CD4-positive, alpha-beta T cell treated with Interleukin-6 at 100 ng/mL for 8 hours (primary cell): ENCODE results near the gene SPSB4.
"Not testable (repeated sequence)": the region's sequence is repeated elsewhere in the genome, so short reads cannot be mapped to it uniquely, and the experiment has no call there.

ENCODE experiments used
- DNase-seq: peaks from one replicate; pipeline ENCODE4 v3.0.0-alpha.2; 2020; ENCODE audit warnings: mixed read lengths, low spot score

Gene SPSB4

DNA sequence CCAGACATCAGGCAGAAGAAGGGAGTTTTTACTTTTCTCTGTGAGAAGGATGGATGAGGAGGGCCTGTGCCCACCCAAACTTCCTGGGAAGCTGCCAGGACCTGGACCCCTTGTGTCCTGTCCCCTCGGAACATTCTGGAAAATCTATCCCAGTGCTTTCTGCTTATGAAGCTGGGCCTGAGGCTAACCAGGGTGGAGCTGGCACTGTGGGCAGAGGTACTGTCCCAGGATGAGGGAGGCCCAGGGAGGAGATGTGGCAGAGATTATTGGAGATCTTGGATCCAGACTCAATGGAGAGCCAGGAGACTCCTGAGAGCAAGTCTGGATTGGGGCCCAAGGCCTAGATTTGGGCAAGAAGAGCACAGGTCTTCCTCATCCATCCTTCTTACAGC, 44.4 kb downstream of the SPSB4 start:
- no peak for DNase-seq

- no peak for DNase-seq
These were observed 45.0 kb downstream of the SPSB4 start for GRCh38 chr3:141096164-141096563.

GRCh38 chr3:141096981-141097380, 45.8 kb downstream of the SPSB4 start:
- DNase-seq: no peak

- DNase-seq: no peak
These were observed 49.0 kb downstream of the SPSB4 start for GRCh38 chr3:141100112-141100511.

DNA sequence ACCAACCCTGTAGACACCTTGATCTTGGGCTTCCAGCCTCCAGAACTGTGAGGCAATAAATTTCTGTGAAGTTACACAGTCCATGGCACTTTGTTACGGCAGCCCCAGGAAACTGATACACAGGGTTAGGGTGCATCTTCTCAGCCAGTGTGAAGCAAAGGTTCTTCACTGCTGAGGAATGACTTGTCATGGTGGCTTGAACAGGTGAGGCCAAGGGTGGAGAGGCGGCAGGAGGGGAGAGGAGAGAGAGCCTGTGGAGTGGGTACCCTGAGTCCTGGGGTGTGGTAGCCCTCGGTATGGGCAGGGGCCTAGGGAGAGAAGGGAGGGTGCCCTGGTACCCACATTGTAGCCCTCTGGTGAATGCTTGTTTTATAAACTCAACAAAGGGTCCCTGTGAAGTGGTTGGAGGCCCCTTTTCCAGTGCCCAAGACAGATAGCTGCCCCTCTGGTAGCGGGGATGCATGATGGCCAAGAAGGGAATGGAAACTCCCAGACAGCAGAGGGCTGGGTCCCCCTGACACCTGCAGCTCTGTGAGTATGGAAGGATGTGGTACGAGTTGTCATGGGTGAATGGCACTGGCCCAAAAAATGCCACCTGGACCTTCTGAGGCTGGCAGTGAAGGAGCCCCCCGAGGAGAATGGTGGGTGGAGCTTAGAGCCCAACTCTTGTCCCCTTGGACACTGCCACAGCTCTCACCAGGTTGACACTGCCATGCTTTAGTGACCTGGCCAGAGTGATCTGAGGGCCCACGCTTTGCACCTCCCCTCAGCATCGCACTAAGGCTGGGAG, 49.6 kb downstream of the SPSB4 start:
- no peak for DNase-seq

DNA sequence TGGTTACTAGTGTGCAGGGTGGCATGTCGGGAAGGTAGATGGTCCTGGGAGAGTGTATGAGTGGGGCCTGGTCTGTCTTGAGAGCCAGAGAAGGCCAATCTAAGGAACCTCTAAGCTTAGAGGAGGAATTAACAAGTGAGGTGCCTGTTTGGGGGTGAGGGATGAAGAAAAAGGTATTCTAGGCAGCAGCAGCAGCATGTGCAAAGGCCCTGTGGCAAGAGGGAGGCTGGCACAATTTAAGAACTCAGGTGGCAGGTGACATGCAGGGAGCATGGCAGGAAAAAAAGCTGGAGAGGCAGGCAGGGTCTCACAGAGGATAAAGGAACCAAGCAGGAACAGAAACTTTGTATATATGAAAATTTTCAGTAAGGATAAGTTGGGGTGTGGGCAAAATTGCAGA, 51.2 kb downstream of the SPSB4 start:
- DNase-seq: no peak

GRCh38 chr3:141103067-141103466, 51.9 kb downstream of the SPSB4 start:
- no peak for DNase-seq

DNA sequence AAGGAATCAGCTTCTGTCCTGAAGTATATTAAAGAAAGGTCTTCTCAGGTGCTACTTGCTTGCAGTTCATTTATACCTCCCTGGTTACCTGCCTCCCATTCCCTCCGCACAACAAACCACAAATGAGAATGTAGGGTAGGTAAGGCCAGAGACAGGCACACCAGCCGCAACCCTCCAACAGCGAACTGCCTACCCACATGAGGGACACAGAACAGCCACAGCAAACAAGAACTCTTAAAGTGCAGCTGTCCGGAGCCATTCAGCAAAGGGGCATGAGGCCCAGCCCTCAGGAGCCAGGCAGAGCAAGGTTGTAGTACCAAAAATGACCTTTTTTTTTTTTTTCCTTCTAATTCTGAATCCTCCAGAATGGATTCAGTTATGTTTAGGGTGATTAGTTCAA, 52.4 kb downstream of the SPSB4 start:
- no peak for DNase-seq

DNA sequence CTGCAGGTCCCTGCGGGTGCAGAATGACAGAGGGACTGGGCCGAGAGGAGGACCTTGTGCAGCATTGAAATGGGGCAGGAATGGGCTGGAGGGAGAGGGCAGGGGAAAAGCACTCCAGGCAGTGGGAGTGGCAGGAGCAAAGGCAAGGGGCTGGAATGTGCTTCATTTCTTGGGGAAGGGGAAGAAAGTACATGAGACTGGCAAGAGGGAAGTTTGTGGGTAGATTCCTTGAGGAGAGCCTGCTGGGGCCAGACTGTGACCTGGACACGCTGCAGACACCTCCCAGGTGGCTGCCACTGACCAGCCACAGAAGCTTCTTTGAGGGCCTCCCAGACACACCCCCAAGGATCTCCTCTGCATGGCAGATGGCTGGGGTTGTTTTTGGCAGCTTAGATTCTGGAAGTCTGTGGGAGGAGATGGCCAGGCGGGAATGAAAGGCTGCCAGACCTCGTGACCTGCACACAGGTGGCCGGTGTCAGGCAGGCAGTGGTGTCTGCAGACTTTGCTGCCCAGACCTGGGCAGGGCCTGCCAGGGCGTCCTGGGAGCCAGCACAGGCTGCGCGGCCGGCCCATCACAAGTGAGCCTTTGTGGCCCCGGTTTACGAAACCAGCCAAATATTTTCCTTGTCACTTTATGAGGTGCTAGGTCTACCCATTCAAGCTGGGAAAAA, 53.1 kb downstream of the SPSB4 start:
- no peak for DNase-seq

DNA sequence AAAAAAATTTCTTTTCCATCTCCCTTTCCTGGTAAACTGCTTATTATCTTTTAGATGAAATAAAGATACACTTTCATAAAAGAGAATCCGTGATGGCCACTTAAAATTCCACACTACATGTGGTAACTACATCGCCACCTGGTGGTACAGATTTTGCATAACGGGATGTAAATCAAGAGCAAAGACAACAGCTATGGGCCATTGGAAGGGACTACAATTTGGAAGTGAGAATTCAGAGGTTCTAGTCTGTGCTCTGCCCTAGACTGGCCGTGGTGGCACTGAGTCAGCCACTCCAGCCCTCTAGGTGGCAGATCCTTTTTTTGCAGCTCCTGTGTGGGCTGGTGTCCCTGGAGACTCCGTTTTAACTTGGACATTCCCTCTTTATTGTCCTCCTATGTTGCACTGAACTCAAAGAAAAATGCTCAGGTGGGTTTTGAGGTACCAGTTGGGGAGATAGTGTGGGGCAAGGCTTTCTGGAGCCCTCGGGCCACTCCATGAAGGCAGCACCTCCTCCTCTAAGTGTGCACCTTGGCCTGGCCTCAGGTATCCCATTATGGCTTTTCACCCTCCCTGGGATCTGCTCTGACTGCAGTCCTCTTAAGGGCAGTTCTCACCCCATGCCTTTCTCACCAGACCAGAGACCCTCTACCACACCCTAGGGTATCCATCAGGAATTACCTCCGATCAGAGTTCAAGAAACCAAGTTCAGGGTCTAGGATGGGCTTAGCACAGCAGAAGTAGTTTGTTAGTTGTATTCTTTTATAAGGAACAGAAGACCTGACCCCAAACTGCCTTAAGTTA, 54.9 kb downstream of the SPSB4 start:
- peak; percentile 52 for DNase-seq

- no peak for DNase-seq
These were observed 55.7 kb downstream of the SPSB4 start for GRCh38 chr3:141106842-141107241.

DNA sequence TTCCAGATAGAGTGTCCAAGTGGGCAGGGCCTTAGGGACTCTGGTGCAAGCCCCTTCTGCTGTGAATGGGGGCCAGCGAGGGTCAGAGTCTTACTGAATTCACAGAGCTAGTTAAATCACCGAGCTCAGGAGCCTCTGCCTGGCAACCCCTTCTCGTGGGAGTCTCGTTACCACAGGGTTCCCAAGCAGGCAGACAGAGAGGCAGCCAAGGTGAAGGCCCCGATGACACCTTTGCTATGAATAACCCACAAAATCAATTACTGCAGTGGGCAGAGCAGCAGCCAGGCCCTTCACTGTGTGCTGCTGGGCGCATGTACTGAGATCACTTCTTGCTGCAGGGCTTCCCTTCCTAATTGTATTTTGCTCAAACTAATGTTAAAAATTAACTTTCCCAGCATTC, 56.9 kb downstream of the SPSB4 start:
- DNase-seq: no peak

GRCh38 chr3:141109751-141110150, 58.6 kb downstream of the SPSB4 start:
- DNase-seq: no peak

DNA sequence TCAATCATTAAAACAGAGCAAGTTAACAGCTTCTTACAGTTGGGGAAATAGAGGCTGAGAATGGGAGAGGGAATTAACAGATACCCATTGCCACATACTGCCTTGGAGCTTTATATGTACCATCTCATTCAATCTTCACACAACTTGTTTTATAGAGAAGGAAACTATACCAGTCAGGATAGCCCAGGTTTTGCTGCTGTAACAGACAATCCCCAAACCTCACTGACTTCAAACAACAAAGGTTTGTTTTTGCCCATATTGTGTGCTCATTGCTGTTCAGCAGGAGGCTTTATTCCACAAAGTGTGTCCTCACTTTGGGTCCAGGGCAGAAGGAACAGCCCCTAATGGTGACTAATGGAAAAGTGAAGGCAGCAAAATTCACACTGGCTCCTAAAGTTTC, 59.2 kb downstream of the SPSB4 start:
- no peak for DNase-seq

DNA sequence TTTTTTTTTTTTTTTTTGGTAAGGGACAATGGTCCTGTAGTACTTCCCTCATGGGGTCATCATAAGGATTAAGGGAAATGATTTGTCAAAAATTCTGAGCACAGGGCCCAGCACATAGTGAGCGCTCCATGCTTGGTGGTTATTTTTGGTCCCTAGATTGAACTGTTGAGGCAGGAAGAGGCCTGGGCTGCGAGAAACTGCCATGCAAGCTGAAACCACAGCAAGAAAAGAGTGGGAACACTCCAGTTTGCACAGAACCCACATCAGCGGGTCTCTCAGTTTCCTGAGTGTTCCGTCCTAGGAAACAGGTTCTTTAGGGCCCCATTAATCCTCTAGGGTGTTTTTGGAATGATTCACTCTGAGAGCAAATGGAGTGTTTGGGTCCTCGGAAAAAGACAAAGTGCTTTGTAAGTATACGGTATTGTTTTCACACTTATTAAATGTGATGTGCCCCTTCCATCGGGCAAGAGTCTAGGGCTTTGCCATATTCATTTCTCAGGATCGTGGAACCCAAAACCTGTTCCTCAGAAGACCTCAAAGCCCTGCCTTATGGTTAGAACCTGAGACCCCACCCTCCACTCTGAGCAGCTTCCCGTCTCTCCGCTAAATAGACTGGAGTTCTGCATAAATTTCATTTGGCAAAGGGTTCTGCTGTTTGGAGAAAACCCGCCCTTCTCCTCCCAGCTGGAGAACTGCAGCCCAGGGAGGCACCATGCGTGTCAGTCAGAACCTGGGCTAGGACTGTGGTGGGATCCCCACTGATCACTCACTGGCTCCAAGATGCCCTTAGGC, 60.4 kb downstream of the SPSB4 start:
- DNase-seq: no peak

GRCh38 chr3:141112686-141113297, 61.6 kb downstream of the SPSB4 start:
- DNase-seq: no peak

- DNase-seq: not testable (repeated sequence)
These were observed 62.5 kb downstream of the SPSB4 start for GRCh38 chr3:141113680-141114079.

DNA sequence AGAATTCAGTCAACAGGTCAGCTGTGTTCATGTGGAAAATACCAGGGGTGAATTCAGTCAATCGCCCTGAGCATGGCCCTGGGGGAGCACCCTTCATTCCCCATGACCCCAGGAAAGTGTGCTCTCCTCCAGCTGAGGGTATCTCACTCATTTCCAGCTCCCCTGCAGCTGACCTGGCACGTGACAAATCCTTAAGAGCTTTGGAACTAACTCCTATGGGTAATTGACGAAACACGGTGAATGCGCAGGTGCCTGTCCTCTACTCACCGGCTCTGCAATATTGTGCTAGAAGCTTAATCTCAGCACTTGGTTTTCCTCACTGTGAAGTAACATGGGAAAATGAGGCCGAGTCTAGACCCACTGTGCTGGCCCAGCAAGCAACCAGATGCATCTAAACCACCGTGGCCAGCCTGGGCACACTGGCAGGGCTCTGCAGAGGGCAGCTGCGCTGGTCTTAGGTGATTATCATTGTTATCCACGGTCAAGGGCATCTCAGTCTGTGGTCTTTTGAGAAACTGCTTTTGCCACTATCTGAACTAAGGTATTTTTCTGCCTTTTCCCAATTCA, 63.1 kb downstream of the SPSB4 start:
- DNase-seq: no peak

DNA sequence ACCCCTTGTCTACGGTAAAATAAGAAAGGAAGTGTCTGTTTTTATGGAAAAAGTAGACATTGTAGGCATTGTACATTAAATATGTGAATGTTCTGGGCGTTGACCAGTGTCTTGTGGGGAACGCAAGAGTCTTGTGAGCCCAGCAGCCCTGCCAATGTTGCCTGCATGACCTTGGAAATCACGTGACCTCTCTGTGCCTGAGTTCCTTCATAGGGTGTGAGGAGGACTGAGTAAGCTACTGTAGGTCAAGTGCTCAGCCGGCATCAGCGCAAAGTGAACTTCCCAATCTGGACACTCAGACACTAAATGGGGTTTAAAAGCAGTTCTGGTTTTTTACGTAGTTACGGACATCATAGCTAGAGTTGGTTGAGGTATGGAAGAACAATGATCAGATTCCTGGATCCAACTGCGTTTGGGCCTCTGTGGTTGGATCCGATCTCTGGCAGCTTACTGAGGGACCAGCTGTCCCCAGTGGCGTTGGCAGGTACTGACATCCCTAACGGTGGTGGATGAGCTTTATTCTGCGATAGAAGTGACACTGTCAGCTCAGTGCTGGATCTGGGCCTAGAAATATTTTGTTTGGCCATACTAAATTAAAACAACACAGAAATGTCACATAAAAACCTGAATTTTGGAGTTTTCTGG, 63.8 kb downstream of the SPSB4 start:
- no peak for DNase-seq

- DNase-seq: no peak
These were observed 64.8 kb downstream of the SPSB4 start for GRCh38 chr3:141115789-141116541.
